NCI-H446 treated with DMSO at 0.1 percent for 48 hours (cell line): Measurements from ENCODE around the gene ASB1.
"Not testable (repeated sequence)": the region's sequence is repeated elsewhere in the genome, so short reads cannot be mapped to it uniquely, and the experiment has no call there.

ENCODE experiments used
- DNase-seq: peaks from one replicate; lab custom pipeline; 2025; lab: John Stamatoyannopoulos, UW

ASB1 gene

DNA sequence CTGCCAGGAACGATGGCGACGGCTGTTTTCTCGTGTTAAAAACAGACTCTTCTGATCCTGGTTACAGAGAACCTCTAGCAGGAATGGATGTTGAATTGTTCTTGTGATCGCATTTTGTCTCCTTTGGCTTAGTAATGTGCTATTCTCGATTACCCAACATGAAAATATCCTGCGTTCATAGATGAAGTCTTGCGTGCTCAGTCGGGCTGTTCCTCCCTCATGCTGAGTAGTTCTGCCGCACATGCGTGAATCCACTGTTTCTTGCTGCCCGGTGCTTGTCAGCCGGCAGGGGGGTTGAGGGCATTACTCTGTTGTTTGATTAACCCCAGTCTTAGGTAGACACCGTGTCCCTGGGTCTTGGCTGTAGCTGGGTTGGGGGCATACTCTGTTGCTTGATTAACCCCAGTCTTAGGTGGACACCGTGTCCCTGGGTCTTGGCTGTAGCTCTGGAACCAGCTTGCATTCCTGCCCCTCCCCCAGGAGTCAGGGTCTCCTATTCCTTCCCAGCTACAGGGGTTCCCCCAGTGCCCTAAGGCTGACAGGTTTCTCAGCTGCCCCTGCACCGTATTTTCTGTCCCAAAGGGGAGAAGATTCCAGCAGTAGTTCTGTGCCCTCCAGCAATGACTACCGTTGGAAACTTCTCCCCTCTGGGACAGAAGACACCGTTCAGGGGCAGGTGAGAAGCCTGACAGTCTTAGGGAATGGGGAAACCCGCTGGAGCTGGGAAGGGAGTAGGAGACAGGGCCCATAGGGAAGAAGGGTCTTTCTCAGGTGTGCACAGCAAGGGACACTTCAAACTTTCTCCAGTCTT, 22.1 kb upstream of the ASB1 start:
- DNase-seq: no peak

DNA sequence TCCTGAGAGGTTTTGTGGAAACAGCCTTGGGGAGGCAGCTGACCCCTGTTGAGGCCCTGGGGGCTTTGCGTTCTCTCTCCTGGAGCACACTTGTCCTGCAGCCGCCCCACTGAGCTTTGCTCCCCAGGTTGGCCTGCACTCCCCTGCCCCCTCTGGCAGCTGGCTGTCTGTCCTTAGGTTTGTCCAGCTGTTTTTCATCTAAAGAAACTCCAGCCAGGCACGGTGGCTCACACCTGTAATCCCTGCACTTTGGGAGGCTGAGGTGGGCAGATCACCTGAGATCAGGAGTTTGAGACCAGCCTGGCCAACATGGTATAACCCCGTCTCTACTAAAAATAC, 21.5 kb upstream of the ASB1 start:
- DNase-seq: not testable (repeated sequence)

GRCh38 chr2:238406221-238406997, 20.3 kb upstream of the ASB1 start:
- no peak for DNase-seq

DNA sequence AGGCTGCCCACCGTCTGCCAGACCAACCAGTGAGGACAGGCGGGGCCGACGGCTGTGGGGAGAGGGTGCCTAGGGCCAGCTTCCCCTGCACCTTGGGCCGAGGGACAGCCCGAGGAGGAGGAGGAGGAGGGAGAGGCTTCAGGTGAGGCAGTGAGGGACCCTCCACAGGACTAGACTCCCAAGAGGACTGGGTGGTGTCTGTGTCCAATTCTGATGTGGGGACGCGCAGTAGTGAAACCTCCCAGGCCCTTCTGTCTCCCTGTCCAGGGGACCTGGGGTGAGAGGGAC, 19.8 kb upstream of the ASB1 start:
- no peak for DNase-seq

DNA sequence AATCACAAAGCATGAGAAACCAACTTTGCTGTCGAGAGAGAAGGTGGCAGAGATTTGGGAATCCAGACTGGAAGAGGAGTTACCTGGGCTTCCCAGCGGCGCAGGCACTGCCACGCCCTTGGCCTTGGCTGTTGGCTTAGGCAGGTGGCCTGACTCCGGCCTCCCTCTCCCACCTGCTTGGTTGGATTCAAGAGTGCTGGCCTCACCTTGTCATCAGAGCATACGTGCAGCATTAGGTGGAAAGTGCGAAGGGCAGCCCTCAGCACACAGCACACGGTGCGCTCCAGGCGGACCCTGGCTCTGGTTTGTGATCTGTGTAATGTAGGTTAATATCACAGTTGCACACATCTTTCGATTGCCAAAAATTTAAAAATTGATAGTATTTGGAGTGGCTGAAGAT, 19.2 kb upstream of the ASB1 start:
- DNase-seq: no peak

GRCh38 chr2:238408615-238409340, 17.9 kb upstream of the ASB1 start:
- DNase-seq: no peak

- DNase-seq: no peak
These were observed 17.2 kb upstream of the ASB1 start for GRCh38 chr2:238409341-238410199.

DNA sequence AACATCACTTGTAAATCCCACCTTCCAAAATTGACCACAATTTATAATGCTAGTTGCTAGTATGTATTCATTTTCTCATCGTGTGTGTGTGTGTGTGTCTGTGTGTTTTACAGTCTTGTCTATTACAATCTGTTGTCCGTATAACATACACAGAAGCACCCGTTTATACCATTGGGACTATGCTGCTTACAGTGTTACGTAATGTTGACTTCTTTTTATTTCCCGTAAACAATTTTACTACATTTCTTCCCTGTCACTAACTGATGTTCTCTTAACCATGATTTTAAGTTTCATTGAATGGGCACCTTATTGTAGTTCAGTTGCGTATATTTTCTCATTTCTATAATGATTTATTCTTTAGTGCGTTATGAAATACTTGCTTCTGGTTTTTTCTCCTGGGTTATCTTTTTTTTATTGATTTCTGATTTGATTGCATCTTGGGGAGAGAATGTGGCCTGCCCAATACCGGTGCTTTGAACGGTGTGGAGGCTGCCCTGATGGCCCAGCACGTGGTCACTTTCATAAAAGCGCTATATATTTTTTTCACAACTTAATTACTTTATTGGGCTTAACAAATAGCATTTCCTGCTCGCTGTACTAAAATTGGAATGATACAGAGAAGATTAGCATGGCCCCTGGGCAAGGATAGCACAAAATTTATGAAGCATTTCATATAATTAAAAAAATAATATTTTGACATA, 14.5 kb upstream of the ASB1 start:
- DNase-seq: no peak

GRCh38 chr2:238413368-238413767, 13.4 kb upstream of the ASB1 start:
- no peak for DNase-seq

- DNase-seq: no peak
These were observed 11.5 kb upstream of the ASB1 start for GRCh38 chr2:238415036-238415764.

- no peak for DNase-seq
These were observed 10.8 kb upstream of the ASB1 start for GRCh38 chr2:238415893-238416292.

GRCh38 chr2:238418196-238418998, 8.3 kb upstream of the ASB1 start:
- no peak for DNase-seq

- DNase-seq: no peak
These were observed 7.7 kb upstream of the ASB1 start for GRCh38 chr2:238418999-238419546.

- no peak for DNase-seq
These were observed 6.3 kb upstream of the ASB1 start for GRCh38 chr2:238420442-238420841.

DNA sequence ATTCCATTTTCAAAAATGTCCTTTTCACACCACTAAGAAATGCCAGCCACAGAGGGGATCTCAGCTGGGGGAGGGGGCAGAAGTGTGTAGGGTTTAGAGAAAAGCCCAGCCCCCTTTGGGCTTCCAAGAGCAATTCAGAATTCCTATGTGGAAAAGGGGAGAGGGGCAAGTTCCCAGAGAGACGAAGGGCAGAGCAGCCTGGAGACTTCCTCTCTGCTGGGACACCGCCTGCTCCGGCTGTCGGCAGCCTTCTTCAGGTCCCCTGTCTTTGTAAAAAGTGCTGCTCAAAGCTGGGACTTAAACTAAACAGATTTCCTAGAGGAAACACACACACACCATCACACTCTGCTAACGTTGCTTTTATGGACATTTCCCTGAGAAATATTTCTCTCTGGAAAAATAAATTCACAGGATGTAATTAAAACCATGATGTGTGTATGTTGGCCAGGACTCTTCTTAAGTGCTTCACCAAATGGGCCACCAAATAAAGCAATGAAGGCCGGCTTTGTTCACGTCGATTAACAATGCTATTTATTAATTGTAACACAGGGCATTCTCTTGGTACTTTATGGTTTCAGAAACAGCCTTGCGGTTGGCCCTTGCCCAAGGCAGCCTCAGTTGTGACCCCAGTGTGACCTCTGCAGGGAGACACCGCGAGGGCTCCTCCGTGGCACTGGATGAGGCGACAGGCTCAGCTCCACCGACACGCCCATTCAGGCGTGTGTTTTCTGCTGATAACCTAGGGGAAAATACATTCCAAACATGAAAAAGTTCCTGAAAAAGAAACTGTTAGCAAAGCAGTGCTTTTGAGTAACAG, 5.6 kb upstream of the ASB1 start:
- no peak for DNase-seq

DNA sequence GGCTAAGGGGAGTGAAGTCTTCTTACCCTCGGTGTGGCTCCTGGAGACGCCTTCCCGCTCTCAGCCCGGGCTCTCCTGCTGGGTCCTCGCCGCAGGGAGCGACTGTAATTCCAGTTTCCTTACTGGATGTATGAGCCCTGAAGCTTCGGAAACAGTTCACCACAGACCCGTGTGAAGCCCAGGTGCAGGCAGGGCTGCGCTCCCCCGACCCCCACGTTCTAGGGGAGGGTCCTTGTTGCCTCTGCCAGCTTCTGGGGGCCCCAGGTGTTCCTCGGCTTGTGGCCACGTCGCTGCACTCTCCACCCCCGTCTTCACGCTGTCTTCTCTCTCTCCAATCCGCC, 5.1 kb upstream of the ASB1 start:
- no peak for DNase-seq

GRCh38 chr2:238422285-238422684, 4.4 kb upstream of the ASB1 start:
- no peak for DNase-seq

DNA sequence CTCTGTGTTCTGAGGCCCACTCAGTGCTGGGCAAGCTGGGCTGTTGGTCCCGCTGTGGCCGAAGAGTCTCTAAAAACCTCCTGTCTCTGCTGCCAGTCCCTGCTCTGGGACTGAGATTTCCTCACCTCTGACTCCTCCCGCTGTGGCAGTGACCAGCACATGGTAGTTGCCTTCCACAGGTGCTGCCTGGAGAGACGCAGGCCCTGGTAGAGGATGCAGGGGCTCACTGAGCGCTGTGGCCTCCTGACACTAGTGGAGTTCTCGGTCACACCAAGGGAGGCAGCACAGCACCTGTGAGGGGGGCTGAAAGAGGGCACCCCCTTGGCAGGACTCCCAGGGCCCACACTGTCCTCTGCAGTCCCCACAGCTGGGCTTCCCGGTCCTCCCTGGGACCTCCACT, 3.8 kb upstream of the ASB1 start:
- DNase-seq: no peak
